Retinal pigment epithelial cell (primary cell): ENCODE data around the gene MPC2.
A peak's percentile ranks its signal among the peaks of the same experiment; 100 is the strongest.

Experiments used
- DNase-seq: peaks from one replicate; pipeline ENCODE4 v3.0.0-alpha.2; 2010; ENCODE audit warnings: low read depth
- H3K4me3 ChIP-seq: 2 replicates; pipeline ENCODE4 v1.5.1; 2011; ENCODE audit warnings: mild to moderate bottlenecking, low read length, control low read depth, moderate library complexity
- TF ChIP-seq, protein P1 (sequence below): conservative IDR thresholded peaks from 2 replicates; pipeline ENCODE4 v1.5.1; 2011; ENCODE audit warnings: low read depth, low read length, control low read depth, inconsistent platforms

Gene MPC2

DNA sequence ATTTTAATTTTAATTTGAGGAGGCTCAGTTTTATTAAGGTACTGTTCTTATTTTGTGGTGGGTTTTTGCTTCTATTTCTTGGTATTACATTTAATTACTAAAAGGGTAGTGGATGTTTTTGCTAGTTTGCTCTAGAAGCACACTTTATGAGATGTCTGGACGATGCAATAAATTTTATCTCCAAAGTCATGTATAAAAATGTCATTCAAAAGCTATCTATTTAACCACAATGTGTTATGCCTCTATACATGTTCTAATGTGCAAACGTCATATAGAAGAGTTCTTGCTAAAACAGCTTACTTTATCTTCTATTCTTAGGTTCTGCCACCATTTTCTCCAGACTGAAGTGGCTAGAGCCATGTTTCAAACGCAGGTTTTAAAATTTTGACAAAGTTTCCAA is 12.9 kb upstream of the MPC2 start:
- no peak for DNase-seq
- TF ChIP-seq, protein P1, sequence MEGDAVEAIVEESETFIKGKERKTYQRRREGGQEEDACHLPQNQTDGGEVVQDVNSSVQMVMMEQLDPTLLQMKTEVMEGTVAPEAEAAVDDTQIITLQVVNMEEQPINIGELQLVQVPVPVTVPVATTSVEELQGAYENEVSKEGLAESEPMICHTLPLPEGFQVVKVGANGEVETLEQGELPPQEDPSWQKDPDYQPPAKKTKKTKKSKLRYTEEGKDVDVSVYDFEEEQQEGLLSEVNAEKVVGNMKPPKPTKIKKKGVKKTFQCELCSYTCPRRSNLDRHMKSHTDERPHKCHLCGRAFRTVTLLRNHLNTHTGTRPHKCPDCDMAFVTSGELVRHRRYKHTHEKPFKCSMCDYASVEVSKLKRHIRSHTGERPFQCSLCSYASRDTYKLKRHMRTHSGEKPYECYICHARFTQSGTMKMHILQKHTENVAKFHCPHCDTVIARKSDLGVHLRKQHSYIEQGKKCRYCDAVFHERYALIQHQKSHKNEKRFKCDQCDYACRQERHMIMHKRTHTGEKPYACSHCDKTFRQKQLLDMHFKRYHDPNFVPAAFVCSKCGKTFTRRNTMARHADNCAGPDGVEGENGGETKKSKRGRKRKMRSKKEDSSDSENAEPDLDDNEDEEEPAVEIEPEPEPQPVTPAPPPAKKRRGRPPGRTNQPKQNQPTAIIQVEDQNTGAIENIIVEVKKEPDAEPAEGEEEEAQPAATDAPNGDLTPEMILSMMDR = no peak
- H3K4me3 ChIP-seq = no peak overlapping the region

DNA sequence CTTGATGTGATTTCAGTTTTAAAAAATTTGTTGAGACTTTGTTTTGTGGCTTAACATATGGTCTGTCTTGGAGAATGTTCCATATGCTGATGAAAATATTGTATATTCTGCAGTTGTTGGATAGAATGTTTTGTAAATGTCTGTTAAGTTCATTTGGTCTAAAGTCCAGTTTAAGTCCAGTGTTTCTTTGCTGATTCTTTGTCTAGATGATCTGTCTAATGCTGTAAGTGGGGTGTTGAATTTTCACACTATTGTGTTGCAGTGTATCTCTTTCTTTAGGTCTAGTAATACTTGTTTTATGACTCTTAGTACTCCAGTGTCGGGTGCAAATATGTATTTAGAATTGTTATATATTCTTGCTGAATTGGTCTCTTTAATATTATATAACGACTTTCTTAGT is 10.9 kb upstream of the MPC2 start:
- DNase-seq = no peak
- H3K4me3 ChIP-seq = no peak overlapping the region
- TF ChIP-seq, protein P1 = no peak

- DNase-seq = no peak
- no peak overlapping the region for H3K4me3 ChIP-seq
- TF ChIP-seq, protein P1 = no peak
These were observed 6.7 kb upstream of the MPC2 start for GRCh38 chr1:167943541-167943940.

- no peak for DNase-seq
- no peak overlapping the region for H3K4me3 ChIP-seq
- TF ChIP-seq, protein P1 = no peak
These were observed 3.4 kb upstream of the MPC2 start for GRCh38 chr1:167940264-167940663.

- TF ChIP-seq, protein P1 = no peak
These were observed 1.3 kb upstream of the MPC2 start for GRCh38 chr1:167938080-167938636.

GRCh38 chr1:167937709-167938010 is 788 bp upstream of the MPC2 start:
- peak overlapping the region; percentile 89 for H3K4me3 ChIP-seq
- TF ChIP-seq, protein P1 = no peak
- DNase-seq = no peak

More at GRCh38 chr1:167938080-167938636, 1.3 kb upstream of the MPC2 start:
- H3K4me3 ChIP-seq = peak overlapping the region; percentile 89
- DNase-seq = no peak

GRCh38 chr1:167936068-167936929 is 573 bp downstream of the MPC2 start, which contains the start of gene DCAF6:
Gene DCAF6, plus strand, starts transcription at chr1:167936683. Its CDS starts 229 bp downstream, at chr1:167936912.
- DNase-seq = peak; percentile 95
- H3K4me3 ChIP-seq = peak within 1 kb of the TSS; percentile 89
- TF ChIP-seq, protein P1 = no peak
